ENCODE results near the gene BIN1.

Gene BIN1

GRCh38 chr2:127057371-127058245 is 49.3 kb downstream of the BIN1 start:
- DNase-seq = no peak

GRCh38 chr2:127056631-127057370 is 50.2 kb downstream of the BIN1 start:
- no peak for DNase-seq

GRCh38 chr2:127056086-127056485 is 50.9 kb downstream of the BIN1 start:
- DNase-seq = no peak

- no peak for DNase-seq
Measured at GRCh38 chr2:127055786-127056076, 51.2 kb downstream of the BIN1 start.

- no peak for DNase-seq
Measured at GRCh38 chr2:127054996-127055785, 51.8 kb downstream of the BIN1 start.

GRCh38 chr2:127054604-127054930 is 52.4 kb downstream of the BIN1 start:
- DNase-seq = no peak

GRCh38 chr2:127053731-127054603 is 53.0 kb downstream of the BIN1 start:
- DNase-seq = no peak

GRCh38 chr2:127052771-127053691 is 53.9 kb downstream of the BIN1 start:
- DNase-seq = no peak

- no peak for DNase-seq
Measured at GRCh38 chr2:127052057-127052770, 54.7 kb downstream of the BIN1 start.

GRCh38 chr2:127051116-127052056 is 55.6 kb downstream of the BIN1 start:
- DNase-seq = no peak

- DNase-seq = no peak
Measured at GRCh38 chr2:127050803-127051115, 56.2 kb downstream of the BIN1 start.

- DNase-seq = no peak
Measured at GRCh38 chr2:127049927-127050802, 56.8 kb downstream of the BIN1 start.

- no peak for DNase-seq
Measured at GRCh38 chr2:127048969-127049897, 57.7 kb downstream of the BIN1 start.

- no peak for DNase-seq
Measured at GRCh38 chr2:127048618-127048935, 58.4 kb downstream of the BIN1 start.

GRCh38 chr2:127047716-127048617 is 59.0 kb downstream of the BIN1 start:
- no peak for DNase-seq

- DNase-seq = no peak
Measured at GRCh38 chr2:127047054-127047453, 59.9 kb downstream of the BIN1 start.

GRCh38 chr2:127046579-127046978 is 60.4 kb downstream of the BIN1 start:
- DNase-seq = no peak
